SK-N-SH (cell line): ENCODE results near the gene ATP12A. TPM values are rescaled to one million over a fixed set of nuclear protein-coding genes. Genes with fewer than 3 reads are reported as not detected.

ENCODE experiments used
- CTCF ChIA-PET: fragments of 300-600, 350-600 bp; formaldehyde crosslinking; extraction: SDS; loops from one replicate; lab custom pipeline; 2021; lab: Yijun Ruan, JAX
- POLR2A ChIA-PET: fragments of 350-600 bp; sonication (Branson Sonifier 250); formaldehyde crosslinking; extraction: SDS; loops from one replicate; lab custom pipeline; 2020; ENCODE audit warnings: antibody characterized with exemption, inconsistent platforms; lab: Yijun Ruan, JAX
- DNase-seq: peaks from one replicate; pipeline ENCODE4 v3.0.0; 2012
- H2AFZ ChIP-seq: fragments of 200-600 bp; sonication (generic); 2 replicates; pipeline ENCODE4 v1.8.1; 2016; ENCODE audit warnings: antibody characterized with exemption, mild to moderate bottlenecking, low read depth
- H3F3A ChIP-seq: fragments of 200-600 bp; sonication (generic); replicated peaks from 2 replicates; pipeline ENCODE3; 2016; ENCODE audit warnings: antibody characterized with exemption, mild to moderate bottlenecking; ENCODE audit not compliant: insufficient read depth
- H3K27ac ChIP-seq, 2 experiments: fragments of 200-500 bp in 1 of 2; fragments of 200-600 bp in 1 of 2; sonication (Bioruptor generic) in 1 of 2; sonication (generic), shearing (Covaris generic) in 1 of 2; 2 replicates each; pipeline versions ENCODE4 v1.5.1 to v1.6.1; 2014 to 2016; ENCODE audit warnings: low read depth in 2 of 2, inconsistent platforms in 1 of 2, low read length in 1 of 2, mild to moderate bottlenecking in 1 of 2, mixed read lengths in 1 of 2
- H3K27me3 ChIP-seq: fragments of 200-600 bp; sonication (generic), shearing (Covaris generic); 2 replicates; pipeline ENCODE4 v1.6.1; 2016; ENCODE audit warnings: mixed run types; ENCODE audit not compliant: insufficient read depth
- H3K36me3 ChIP-seq, 2 experiments: fragments of 200-500 bp in 1 of 2; fragments of 200-600 bp in 1 of 2; sonication (Bioruptor generic) in 1 of 2; sonication (generic) in 1 of 2; replicated peaks in 1 of 2; 2 replicates each; pipeline versions ENCODE3 to v1.5.1; 2014 to 2016; ENCODE audit warnings: low read length in 1 of 2, mild to moderate bottlenecking in 1 of 2; ENCODE audit not compliant: insufficient read depth in 2 of 2, control insufficient read depth in 1 of 2
- H3K4me1 ChIP-seq, 2 experiments: fragments of 200-500 bp in 1 of 2; fragments of 200-600 bp in 1 of 2; sonication (Bioruptor generic) in 1 of 2; sonication (generic), shearing (Covaris generic) in 1 of 2; 2 replicates each; pipeline versions ENCODE4 v1.5.1 to v1.6.1; 2014 to 2016; ENCODE audit warnings: low read depth in 1 of 2, low read length in 1 of 2, mixed run types in 1 of 2; ENCODE audit not compliant: insufficient read depth in 2 of 2, control insufficient read depth in 1 of 2
- H3K4me2 ChIP-seq: fragments of 200-600 bp; sonication (generic), shearing (Covaris generic); 2 replicates; pipeline ENCODE4 v1.6.1; 2017; ENCODE audit warnings: mixed run types
- H3K4me3 ChIP-seq, 2 experiments: fragments of 200-500 bp in 1 of 2; fragments of 200-600 bp in 1 of 2; sonication (Bioruptor generic) in 1 of 2; sonication (generic), shearing (Covaris generic) in 1 of 2; 2 replicates each; pipeline versions ENCODE4 v1.5.1 to v1.8.1; 2014 to 2016; ENCODE audit warnings: low read depth in 2 of 2, inconsistent platforms in 1 of 2, low read length in 1 of 2, mild to moderate bottlenecking in 1 of 2, mixed read lengths in 1 of 2, moderate library complexity in 1 of 2
- H3K79me2 ChIP-seq: fragments of 200-600 bp; sonication (generic); 2 replicates; pipeline ENCODE4 v1.8.1; 2017; ENCODE audit warnings: mild to moderate bottlenecking; ENCODE audit not compliant: insufficient read depth
- H3K9ac ChIP-seq: fragments of 200-600 bp; sonication (generic); 2 replicates; pipeline ENCODE4 v1.6.1; 2017; ENCODE audit warnings: mixed run types
- H3K9me2 ChIP-seq: fragments of 200-600 bp; sonication (generic); 2 replicates; pipeline ENCODE4 v1.6.1; 2017; ENCODE audit warnings: mixed run types
- H3K9me3 ChIP-seq: fragments of 200-600 bp; sonication (generic); 2 replicates; pipeline ENCODE4 v1.6.1; 2017; ENCODE audit warnings: mixed run types, mild to moderate bottlenecking, moderate library complexity
- H4K20me1 ChIP-seq: fragments of 200-600 bp; sonication (generic); 2 replicates; pipeline ENCODE4 v1.6.1; 2017; ENCODE audit warnings: mild to moderate bottlenecking, mixed run types; ENCODE audit not compliant: insufficient read depth
- EP300 ChIP-seq, 2 experiments: IDR thresholded peaks; 2 replicates each; pipeline versions ENCODE4 v1.4.0 to v1.6.1; 2012; ENCODE audit warnings: borderline replicate concordance in 1 of 2, low read depth in 1 of 2, low read length in 1 of 2
- FOXJ3 ChIP-seq: sonication (generic); formaldehyde crosslinking; IDR thresholded peaks from 2 replicates; pipeline ENCODE4 v1.5.1; 2020; ENCODE audit warnings: mild to moderate bottlenecking, missing genetic modification reagents
- GABPA ChIP-seq: IDR thresholded peaks from 2 replicates; pipeline ENCODE4 v1.4.0; 2012; ENCODE audit warnings: low read depth, mild to moderate bottlenecking
- JUND ChIP-seq: IDR thresholded peaks from 2 replicates; pipeline ENCODE4 v1.4.0; 2012
- MEF2A ChIP-seq: IDR thresholded peaks from 2 replicates; pipeline ENCODE4 v1.4.0; 2012; ENCODE audit warnings: low read depth, borderline replicate concordance
- MXI1 ChIP-seq: IDR thresholded peaks from 2 replicates; pipeline ENCODE4 v1.6.1; 2012; ENCODE audit warnings: mild to moderate bottlenecking, low read depth, low read length, improper control_type of control experiment
- NRF1 ChIP-seq: IDR thresholded peaks from 2 replicates; pipeline ENCODE4 v1.6.1; 2012; ENCODE audit warnings: low read depth, mild to moderate bottlenecking, low read length
- PBX3 ChIP-seq: IDR thresholded peaks from 2 replicates; pipeline ENCODE4; 2012
- RCOR1 ChIP-seq: fragments of 150-350 bp; IDR thresholded peaks from 2 replicates; pipeline ENCODE4 v1.6.1; 2017; ENCODE audit warnings: antibody characterized with exemption, low read length
- TAF1 ChIP-seq: IDR thresholded peaks from 2 replicates; pipeline ENCODE4 v1.6.1; 2012; ENCODE audit warnings: low read depth, mild to moderate bottlenecking, low read length, moderate library complexity, borderline replicate concordance
- USF1 ChIP-seq: IDR thresholded peaks from 2 replicates; pipeline ENCODE4 v1.4.0; 2012; ENCODE audit warnings: low read depth, borderline replicate concordance
- WGBS: methylation state at CpG from one replicate; pipeline ENCODE4 v1.1.6; 2017; ENCODE audit warnings: low lambda C conversion rate; 5-methylcytosine and 5-hydroxymethylcytosine counted together
- polyA plus RNA-seq, 3 experiments: library from polyadenylated mRNA; depleted of rRNA; stranded (reverse); fragments of >200 nt; gene quantifications; 2 replicates each; pipeline ENCODE4 v1.2.3, GENCODE V29; 2012
- TF ChIP-seq, protein P1 (sequence below): IDR thresholded peaks from 2 replicates; pipeline ENCODE4 v1.4.0; 2012; ENCODE audit warnings: low read depth, borderline replicate concordance
- TF ChIP-seq, protein P2 (sequence below): fragments of 150-350 bp; IDR thresholded peaks from 2 replicates; pipeline ENCODE4 v1.6.1; 2016; ENCODE audit warnings: mild to moderate bottlenecking, low read depth, low read length
- TF ChIP-seq, protein P3 (sequence below): fragments of 150-350 bp; IDR thresholded peaks from 2 replicates; pipeline ENCODE4 v1.6.1; 2017; ENCODE audit warnings: antibody characterized with exemption, low read length, low read depth, borderline replicate concordance

Gene ATP12A
- polyA plus RNA-seq, 1 of the 3 experiments (the other 2 are of a cell fraction): not detected

DNA sequence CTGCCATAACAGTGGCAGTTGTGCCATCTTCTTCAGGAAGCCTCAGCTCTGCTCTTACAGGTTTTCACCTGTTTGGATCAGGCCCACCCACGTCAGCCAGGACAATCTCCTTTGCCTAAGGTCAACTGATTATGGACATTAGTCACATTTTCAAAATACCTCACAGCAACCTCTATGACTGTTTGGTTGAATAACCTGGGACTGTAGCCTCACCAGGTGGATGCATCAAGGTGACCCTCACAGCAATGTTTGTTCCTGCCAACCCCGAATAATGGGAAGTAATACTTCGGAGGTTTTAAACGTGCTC, 17.2 kb upstream of the ATP12A start:
- whole genome bisulfite sequencing: 36% methylated on average over 4 of the region's 4 CpGs
- CTCF ChIA-PET: no interaction called here
- H3K4me3 ChIP-seq: no peak overlapping the region

DNA sequence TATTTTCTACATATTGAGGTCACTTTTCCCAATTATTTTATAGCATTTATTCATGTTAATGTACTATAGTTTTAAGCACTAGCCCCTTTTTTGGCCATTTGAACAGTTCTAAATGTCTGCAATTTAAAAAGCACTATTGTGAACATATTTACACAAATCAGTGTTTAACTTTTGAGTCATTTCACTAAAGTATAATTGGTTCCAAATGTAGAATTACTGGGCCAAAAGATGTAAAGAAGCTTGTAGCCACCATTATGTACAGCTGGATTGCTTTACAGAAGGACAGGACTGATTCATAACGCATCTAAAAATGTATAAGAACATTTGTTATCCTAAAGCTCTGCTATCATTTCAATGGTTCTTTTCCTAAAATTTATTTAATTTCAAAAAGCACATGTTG, 16.6 kb upstream of the ATP12A start:
- Histone ChIP-seq H2AFZ (no peak overlapping the region), H3K27me3 (peaks cover 8% of the 10 kb centered on the region; the same call in 1 of the 2 replicates), H3K4me1 (no peaks in the 10 kb centered on the region), H3K4me3 (no peak overlapping the region), H3K9me3 (no peaks in the 10 kb centered on the region), H3K4me2 (no peak overlapping the region), H3K36me3 (no peaks in the 10 kb centered on the region), H3K27ac (no peak overlapping the region), H4K20me1 (no peaks in the 10 kb centered on the region), H3K79me2 (no peaks in the 10 kb centered on the region), H3K9me2 (no peaks in the 10 kb centered on the region), H3F3A (no peaks in the 10 kb centered on the region), H3K9ac (no peak overlapping the region)
- ChIA-PET CTCF (interaction anchor here (1.6 kb wide), 1 partner anchor 52 kb away, joined by 3 read pairs; no protein-coding TSS in a partner anchor), POLR2A (no interaction called here)
- DNase-seq: no peak
- 82% methylated on average over 1 of the region's 1 CpG for WGBS
- TF ChIP-seq, protein P1, sequence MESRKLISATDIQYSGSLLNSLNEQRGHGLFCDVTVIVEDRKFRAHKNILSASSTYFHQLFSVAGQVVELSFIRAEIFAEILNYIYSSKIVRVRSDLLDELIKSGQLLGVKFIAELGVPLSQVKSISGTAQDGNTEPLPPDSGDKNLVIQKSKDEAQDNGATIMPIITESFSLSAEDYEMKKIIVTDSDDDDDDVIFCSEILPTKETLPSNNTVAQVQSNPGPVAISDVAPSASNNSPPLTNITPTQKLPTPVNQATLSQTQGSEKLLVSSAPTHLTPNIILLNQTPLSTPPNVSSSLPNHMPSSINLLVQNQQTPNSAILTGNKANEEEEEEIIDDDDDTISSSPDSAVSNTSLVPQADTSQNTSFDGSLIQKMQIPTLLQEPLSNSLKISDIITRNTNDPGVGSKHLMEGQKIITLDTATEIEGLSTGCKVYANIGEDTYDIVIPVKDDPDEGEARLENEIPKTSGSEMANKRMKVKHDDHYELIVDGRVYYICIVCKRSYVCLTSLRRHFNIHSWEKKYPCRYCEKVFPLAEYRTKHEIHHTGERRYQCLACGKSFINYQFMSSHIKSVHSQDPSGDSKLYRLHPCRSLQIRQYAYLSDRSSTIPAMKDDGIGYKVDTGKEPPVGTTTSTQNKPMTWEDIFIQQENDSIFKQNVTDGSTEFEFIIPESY: no peak
- TF ChIP-seq USF1 (no peak), PBX3 (no peak), EP300 (IDR thresholded peaks at IDR 0.05; ENCODE audit: borderline replicate concordance in 1 of 2, low read depth in 1 of 2, low read length in 1 of 2) (no peak), MEF2A (no peak), FOXJ3 (CRISPR knock-in tag) (no peak), MXI1 (no peak), JUND (no peak), GABPA (no peak), TAF1 (no peak), RCOR1 (no peak), NRF1 (no peak)
- TF ChIP-seq, protein P2, sequence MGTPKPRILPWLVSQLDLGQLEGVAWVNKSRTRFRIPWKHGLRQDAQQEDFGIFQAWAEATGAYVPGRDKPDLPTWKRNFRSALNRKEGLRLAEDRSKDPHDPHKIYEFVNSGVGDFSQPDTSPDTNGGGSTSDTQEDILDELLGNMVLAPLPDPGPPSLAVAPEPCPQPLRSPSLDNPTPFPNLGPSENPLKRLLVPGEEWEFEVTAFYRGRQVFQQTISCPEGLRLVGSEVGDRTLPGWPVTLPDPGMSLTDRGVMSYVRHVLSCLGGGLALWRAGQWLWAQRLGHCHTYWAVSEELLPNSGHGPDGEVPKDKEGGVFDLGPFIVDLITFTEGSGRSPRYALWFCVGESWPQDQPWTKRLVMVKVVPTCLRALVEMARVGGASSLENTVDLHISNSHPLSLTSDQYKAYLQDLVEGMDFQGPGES: no peak
- TF ChIP-seq, protein P3, sequence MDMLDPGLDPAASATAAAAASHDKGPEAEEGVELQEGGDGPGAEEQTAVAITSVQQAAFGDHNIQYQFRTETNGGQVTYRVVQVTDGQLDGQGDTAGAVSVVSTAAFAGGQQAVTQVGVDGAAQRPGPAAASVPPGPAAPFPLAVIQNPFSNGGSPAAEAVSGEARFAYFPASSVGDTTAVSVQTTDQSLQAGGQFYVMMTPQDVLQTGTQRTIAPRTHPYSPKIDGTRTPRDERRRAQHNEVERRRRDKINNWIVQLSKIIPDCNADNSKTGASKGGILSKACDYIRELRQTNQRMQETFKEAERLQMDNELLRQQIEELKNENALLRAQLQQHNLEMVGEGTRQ: no peak

More for the DNA sequence above, 17.2 kb upstream of the ATP12A start:
- Histone ChIP-seq H3K9me3 (no peaks in the 10 kb centered on the region), H3K9ac (no peak overlapping the region), H2AFZ (no peak overlapping the region), H4K20me1 (no peaks in the 10 kb centered on the region), H3K36me3 (no peaks in the 10 kb centered on the region), H3K4me2 (no peak overlapping the region), H3K4me1 (no peaks in the 10 kb centered on the region), H3K9me2 (no peaks in the 10 kb centered on the region), H3K27me3 (peaks cover 3% of the 10 kb centered on the region; the same call in 1 of the 2 replicates), H3K79me2 (no peaks in the 10 kb centered on the region), H3F3A (no peaks in the 10 kb centered on the region), H3K27ac (no peak overlapping the region)
- DNase-seq: no peak
- POLR2A ChIA-PET: no interaction called here
- TF ChIP-seq, protein P1: no peak
- TF ChIP-seq EP300 (IDR thresholded peaks at IDR 0.05; ENCODE audit: borderline replicate concordance in 1 of 2, low read depth in 1 of 2, low read length in 1 of 2) (no peak), USF1 (no peak), MXI1 (no peak)
